H9 (cell line): ENCODE data around the gene TMEM106A. TPM values are rescaled to one million over a fixed set of nuclear protein-coding genes. Genes with fewer than 3 reads are reported as not detected.

ENCODE experiments used
- DNase-seq: peaks from one replicate; pipeline ENCODE4 v3.0.0-alpha.2; 2017
- H2AFZ ChIP-seq: one replicate; pipeline ENCODE4 v1.6.1; 2013; ENCODE audit warnings: mild to moderate bottlenecking, low read length, control low read depth, moderate library complexity
- H2AK5ac ChIP-seq: 2 replicates; pipeline ENCODE4 v1.6.1; 2013; ENCODE audit warnings: low read length, control low read depth, mixed read lengths; ENCODE audit not compliant: insufficient read length
- H2BK120ac ChIP-seq: one replicate; pipeline ENCODE4 v1.6.1; 2013; ENCODE audit warnings: low read depth, mild to moderate bottlenecking, low read length, control low read depth, inconsistent platforms; ENCODE audit not compliant: poor library complexity, severe bottlenecking
- H2BK12ac ChIP-seq: 2 replicates; pipeline ENCODE4 v1.6.1; 2013; ENCODE audit warnings: low read length, control low read depth, mixed read lengths, low read depth; ENCODE audit not compliant: insufficient read length
- H2BK15ac ChIP-seq: 2 replicates; pipeline ENCODE4 v1.6.1; 2013; ENCODE audit warnings: low read depth, low read length, control low read depth
- H2BK20ac ChIP-seq: one replicate; pipeline ENCODE4 v1.6.1; 2013; ENCODE audit warnings: low read depth, mild to moderate bottlenecking, low read length, control low read depth, inconsistent platforms; ENCODE audit not compliant: poor library complexity, severe bottlenecking
- H2BK5ac ChIP-seq: 2 replicates; pipeline ENCODE4 v1.6.1; 2013; ENCODE audit warnings: low read length, control low read depth, mixed read lengths; ENCODE audit not compliant: insufficient read length
- H3K14ac ChIP-seq: 2 replicates; pipeline ENCODE4 v1.6.1; 2013; ENCODE audit warnings: low read length, control low read depth; ENCODE audit not compliant: insufficient read depth
- H3K18ac ChIP-seq: 2 replicates; pipeline ENCODE4 v1.6.1; 2013; ENCODE audit warnings: low read depth, mild to moderate bottlenecking, mixed read lengths, low read length, control low read depth; ENCODE audit not compliant: insufficient read length
- H3K23ac ChIP-seq: 2 replicates; pipeline ENCODE4 v1.6.1; 2013; ENCODE audit warnings: low read length, control low read depth, mixed read lengths, low read depth; ENCODE audit not compliant: insufficient read length
- H3K23me2 ChIP-seq: 2 replicates; pipeline ENCODE4 v1.6.1; 2013; ENCODE audit warnings: low read depth, mild to moderate bottlenecking, mixed read lengths, low read length, control low read depth; ENCODE audit not compliant: insufficient read length, poor library complexity, severe bottlenecking
- H3K27ac ChIP-seq: 2 replicates; pipeline ENCODE4 v1.5.1; 2013; ENCODE audit warnings: low read length, control low read depth, mixed read lengths, low read depth; ENCODE audit not compliant: insufficient read length
- H3K27me3 ChIP-seq: 2 replicates; pipeline ENCODE4 v1.6.1; 2013; ENCODE audit warnings: low read length, control low read depth, inconsistent platforms; ENCODE audit not compliant: insufficient read depth
- H3K4ac ChIP-seq: 2 replicates; pipeline ENCODE4 v1.6.1; 2013; ENCODE audit warnings: low read depth, mild to moderate bottlenecking, control low read depth, inconsistent platforms, low read length, moderate library complexity
- H3K4me1 ChIP-seq: 2 replicates; pipeline ENCODE4 v1.6.1; 2013; ENCODE audit warnings: low read length, control low read depth, inconsistent platforms; ENCODE audit not compliant: insufficient read depth
- H3K4me2 ChIP-seq: 2 replicates; pipeline ENCODE4 v1.6.1; 2013; ENCODE audit warnings: low read length, control low read depth, mixed read lengths; ENCODE audit not compliant: insufficient read length, insufficient read depth
- H3K56ac ChIP-seq: 2 replicates; pipeline ENCODE4 v1.6.1; 2013; ENCODE audit warnings: low read depth, mild to moderate bottlenecking, mixed read lengths, low read length, control low read depth; ENCODE audit not compliant: insufficient read length
- H3K79me1 ChIP-seq: 2 replicates; pipeline ENCODE4 v1.6.1; 2013; ENCODE audit warnings: low read depth, mild to moderate bottlenecking, moderate library complexity, low read length, control low read depth, inconsistent platforms; ENCODE audit not compliant: insufficient read depth, poor library complexity, severe bottlenecking
- H3K79me2 ChIP-seq: 2 replicates; pipeline ENCODE4 v1.6.1; 2013; ENCODE audit warnings: low read length, control low read depth, inconsistent platforms; ENCODE audit not compliant: insufficient read depth
- H3K9ac ChIP-seq: 2 replicates; pipeline ENCODE4 v1.6.1; 2013; ENCODE audit warnings: low read length, control low read depth, mixed read lengths; ENCODE audit not compliant: insufficient read length; ENCODE audit errors: extremely low read depth
- H3K9me3 ChIP-seq: one replicate; pipeline ENCODE4 v1.6.1; 2013; ENCODE audit warnings: low read depth, low read length, inconsistent platforms; ENCODE audit not compliant: control insufficient read depth
- H3T11ph ChIP-seq: one replicate; pipeline ENCODE4 v1.6.1; 2013; ENCODE audit warnings: mild to moderate bottlenecking, low read length, control low read depth, inconsistent platforms
- H4K20me1 ChIP-seq: one replicate; pipeline ENCODE4 v1.6.1; 2013; ENCODE audit not compliant: control insufficient read depth, insufficient read length, insufficient read depth
- H4K5ac ChIP-seq: 2 replicates; pipeline ENCODE4 v1.6.1; 2013; ENCODE audit warnings: low read depth, mild to moderate bottlenecking, mixed read lengths, low read length, control low read depth; ENCODE audit not compliant: insufficient read length
- H4K8ac ChIP-seq: replicated peaks from 2 replicates; pipeline ENCODE4 v1.6.1; 2013; ENCODE audit warnings: low read length, control low read depth, mixed read lengths, low read depth; ENCODE audit not compliant: insufficient read length
- H4K91ac ChIP-seq: 2 replicates; pipeline ENCODE4 v1.6.1; 2013; ENCODE audit warnings: low read depth, mild to moderate bottlenecking, moderate library complexity, mixed read lengths, low read length, control low read depth; ENCODE audit not compliant: insufficient read length
- H3K27ac Mint-ChIP-seq, 3 experiments: 2 replicates in 2 of 3; 3 replicates in 1 of 3; pipeline ENCODE4 v1.8.0; 2020 to 2021; ENCODE audit warnings: mixed read lengths in 3 of 3, mild to moderate bottlenecking in 1 of 3, moderate library complexity in 1 of 3
- H3K27me3 Mint-ChIP-seq: 2 replicates; pipeline ENCODE4 v1.8.0; 2021; ENCODE audit warnings: low read depth, mild to moderate bottlenecking, moderate library complexity, mixed read lengths
- H3K36me3 Mint-ChIP-seq, 3 experiments: 2 replicates in 2 of 3; 3 replicates in 1 of 3; pipeline ENCODE4 v1.8.0; 2020 to 2021; ENCODE audit warnings: low read depth in 3 of 3, mixed read lengths in 3 of 3; ENCODE audit not compliant: insufficient read depth in 1 of 3
- H3K4me1 Mint-ChIP-seq, 2 experiments: 2 replicates each; pipeline ENCODE4 v1.8.0; 2020; ENCODE audit warnings: mixed read lengths in 2 of 2
- H3K4me3 Mint-ChIP-seq, 2 experiments: 2 replicates in 1 of 2; 3 replicates in 1 of 2; pipeline ENCODE4 v1.8.0; 2020 to 2021; ENCODE audit warnings: mild to moderate bottlenecking in 2 of 2, mixed read lengths in 2 of 2, moderate library complexity in 1 of 2
- H3K9me3 Mint-ChIP-seq, 2 experiments: 2 replicates in 1 of 2; 3 replicates in 1 of 2; pipeline ENCODE4 v1.8.0; 2020; ENCODE audit warnings: mild to moderate bottlenecking in 2 of 2, mixed read lengths in 2 of 2, moderate library complexity in 1 of 2
- CTCF ChIP-seq: fragments of 200-600 bp; sonication (generic); conservative IDR thresholded peaks from 3 replicates; pipeline ENCODE4 v1.8.0; 2021; ENCODE audit warnings: antibody characterized with exemption, mild to moderate bottlenecking
- WGBS: extraction: QIAGEN DNeasy Blood & Tissue Kit; methylation state at CpG from one replicate; pipeline ENCODE4 v1.1.7; 2013; ENCODE audit warnings: missing lambda C conversion rate, low lambda C conversion rate, mixed read lengths; ENCODE audit not compliant: insufficient read length; ENCODE audit errors: extremely low coverage; 5-methylcytosine and 5-hydroxymethylcytosine counted together
- total RNA-seq: library from RNA; stranded (reverse); gene quantifications from 2 replicates; pipeline ENCODE4 v1.2.1, GENCODE V29; 2021

TMEM106A gene
- total RNA-seq, 1 experiment from 2014 or later, result 3.7 TPM

- no peaks in the 10 kb centered on the region for H3K23me2 ChIP-seq
- no peak overlapping the region for H3K56ac ChIP-seq
- DNase-seq, result no peak
- H3K9me3 ChIP-seq, result no peaks in the 10 kb centered on the region
- H3K4me2 ChIP-seq, result no peak overlapping the region
- H2AK5ac ChIP-seq, result no peak overlapping the region
- H2AFZ ChIP-seq, result no peak overlapping the region
- no peak overlapping the region for H3K9ac ChIP-seq
- H2BK15ac ChIP-seq, result no peak overlapping the region
- no peak overlapping the region for H2BK120ac ChIP-seq
- no peak overlapping the region for H3K4ac ChIP-seq
- H3K18ac ChIP-seq, result no peak overlapping the region
- no peaks in the 10 kb centered on the region; the same call in 1 of the 2 replicates for H3K4me1 ChIP-seq
- no peak overlapping the region for H2BK5ac ChIP-seq
- TF ChIP-seq CTCF, result no peak
- H2BK12ac ChIP-seq, result no peak overlapping the region
- Mint-ChIP-seq H3K4me3 (no peak overlapping the region), H3K27me3 (no peaks in the 10 kb centered on the region), H3K36me3 (peaks cover 1 to 7% (median 4%) of the 10 kb centered on the region in 3 experiments; a peak in 6 of 7 replicates), H3K4me1 (peaks cover 0 to 2% of the 10 kb centered on the region in 2 experiments; a peak in 1 of 4 replicates), H3K27ac (no peak overlapping the region; a peak in 1 of 7 replicates), H3K9me3 (no peaks in the 10 kb centered on the region)
- no peak overlapping the region for H3K27ac ChIP-seq
- H4K91ac ChIP-seq, result no peak overlapping the region
- no peak overlapping the region for H3K14ac ChIP-seq
- no peak overlapping the region for H2BK20ac ChIP-seq
- no peaks in the 10 kb centered on the region for H3K79me1 ChIP-seq
- WGBS, result no CpG with 5 or more reads among the region's 9 CpGs
- H4K5ac ChIP-seq, result no peak overlapping the region
- H3T11ph ChIP-seq, result no peak overlapping the region
- no peak overlapping the region for H3K23ac ChIP-seq
- no peaks in the 10 kb centered on the region for H3K79me2 ChIP-seq
- H3K27me3 ChIP-seq, result no peaks in the 10 kb centered on the region
- no peaks in the 10 kb centered on the region for H4K20me1 ChIP-seq
- H4K8ac ChIP-seq, result no peak overlapping the region
Measured at GRCh38 chr17:43220511-43221125, 8.9 kb downstream of the TMEM106A start.
